Measurements from ENCODE around the gene ANKRD18B. TPM values are rescaled to one million over a fixed set of nuclear protein-coding genes. Genes with fewer than 3 reads are reported as not detected.
A peak's percentile ranks its signal among the peaks of the same experiment; 100 is the strongest.
"Not testable (repeated sequence)": the region's sequence is repeated elsewhere in the genome, so short reads cannot be mapped to it uniquely, and the experiment has no call there.

Gene ANKRD18B
- total and polyA plus RNA-seq, 7 experiments from 2014 or later = 0.17 to 1.2 (median 0.32) TPM; not detected in 4

DNA sequence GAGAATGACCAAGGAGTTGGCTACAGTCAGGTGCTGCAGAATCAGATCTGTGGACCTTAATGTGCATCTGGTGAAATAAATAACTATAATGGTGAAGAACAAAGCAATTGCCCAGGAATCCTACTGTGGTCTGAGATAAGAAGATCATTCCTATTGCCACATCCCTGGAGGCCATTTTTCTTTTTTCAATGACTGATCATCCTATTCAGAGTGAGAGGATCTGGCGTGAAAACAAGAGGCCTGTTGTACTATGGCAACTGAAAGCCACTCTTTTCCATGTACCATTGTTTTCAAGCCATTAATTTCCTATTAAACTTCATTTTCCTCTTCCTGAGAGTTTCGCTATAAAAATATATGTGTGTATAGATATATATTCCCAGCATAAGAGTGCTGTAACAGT is 11.5 kb upstream of the ANKRD18B start:
- H3K36me3 Mint-ChIP-seq; ATAC-seq; H3K36me3 ChIP-seq (ENCODE audit: control insufficient read depth in 2 of 3, insufficient read depth in 3 of 3, low read length in 3 of 3); H3K27ac Mint-ChIP-seq; H3K9me3 ChIP-seq (ENCODE audit: control insufficient read depth in 2 of 3, low read length in 3 of 3); H3K27ac ChIP-seq (ENCODE audit: low read depth, low read length); DNase-seq; H3K4me1 ChIP-seq (ENCODE audit: control insufficient read depth in 2 of 2, insufficient read depth in 2 of 2, low read length in 2 of 2); POLR2A ChIA-PET; H3K27me3 ChIP-seq (ENCODE audit: control insufficient read depth in 2 of 2, insufficient read depth in 2 of 2, low read length in 2 of 2); CTCF ChIA-PET; H3K4me3 ChIP-seq (ENCODE audit: low read length): not testable (repeated sequence)
- intact Hi-C loops (cut with micrococcal nuclease) = loop anchor here in 1 of 2 donors (5.0 kb wide), 1 partner anchor 95 kb away; no protein-coding TSS in a partner anchor
- Mint-ChIP-seq H3K4me1 (peaks cover 0 to 11% (median 6%) of the 10 kb centered on the region in 7 donors), H3K9me3 (peaks cover 0 to 17% (median 3%) of the 10 kb centered on the region in 11 donors), H3K4me3 (peak overlapping the region in 1 of 10 donors; percentile 0), H3K27me3 (peaks cover 0 to 16% (median 5%) of the 10 kb centered on the region in 5 donors)

GRCh38 chr9:33515342-33515995 is 8.6 kb upstream of the ANKRD18B start:
- H3K9me3 ChIP-seq (ENCODE audit: control insufficient read depth in 2 of 3, low read length in 3 of 3); H3K36me3 Mint-ChIP-seq; CTCF ChIA-PET; H3K27ac Mint-ChIP-seq; H3K27me3 ChIP-seq (ENCODE audit: control insufficient read depth in 2 of 2, insufficient read depth in 2 of 2, low read length in 2 of 2); H3K4me1 Mint-ChIP-seq; ATAC-seq; H3K4me1 ChIP-seq (ENCODE audit: control insufficient read depth in 2 of 2, insufficient read depth in 2 of 2, low read length in 2 of 2); H3K4me3 ChIP-seq (ENCODE audit: low read length); POLR2A ChIA-PET; intact Hi-C loops (cut with micrococcal nuclease); H3K4me3 Mint-ChIP-seq; H3K36me3 ChIP-seq (ENCODE audit: control insufficient read depth in 2 of 3, insufficient read depth in 3 of 3, low read length in 3 of 3); DNase-seq; H3K27ac ChIP-seq (ENCODE audit: low read depth, low read length): not testable (repeated sequence)
- peaks cover 0 to 17% (median 3%) of the 10 kb centered on the region in 11 donors for H3K9me3 Mint-ChIP-seq
- H3K27me3 Mint-ChIP-seq = peaks cover 0 to 28% (median 4%) of the 10 kb centered on the region in 5 donors

DNA sequence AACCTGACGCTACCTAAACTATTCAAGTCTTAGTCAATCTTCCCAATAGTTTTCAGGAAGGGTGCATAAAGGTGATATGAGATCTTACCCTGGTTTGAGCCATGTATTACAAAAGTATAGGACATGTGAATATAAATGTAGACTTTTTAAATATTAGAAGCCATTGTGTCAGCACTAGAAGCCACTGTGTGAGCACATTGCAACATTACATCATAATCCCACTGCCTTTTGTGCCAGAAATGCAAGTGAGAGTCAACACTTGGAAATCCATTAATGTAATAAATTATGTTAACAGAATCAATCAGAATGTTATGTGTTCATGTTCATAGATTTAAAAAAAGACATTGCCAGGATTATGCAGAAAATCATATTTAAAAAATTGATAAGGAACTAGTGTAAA is 7.7 kb upstream of the ANKRD18B start:
- H3K4me3 Mint-ChIP-seq; H3K9me3 ChIP-seq (ENCODE audit: control insufficient read depth in 2 of 3, low read length in 3 of 3); H3K27me3 ChIP-seq (ENCODE audit: control insufficient read depth in 2 of 2, insufficient read depth in 2 of 2, low read length in 2 of 2); H3K4me1 Mint-ChIP-seq; ATAC-seq; CTCF ChIA-PET; intact Hi-C loops (cut with micrococcal nuclease); H3K27ac ChIP-seq (ENCODE audit: low read depth, low read length); DNase-seq; POLR2A ChIA-PET; H3K36me3 ChIP-seq (ENCODE audit: control insufficient read depth in 2 of 3, insufficient read depth in 3 of 3, low read length in 3 of 3); H3K36me3 Mint-ChIP-seq; H3K4me1 ChIP-seq (ENCODE audit: control insufficient read depth in 2 of 2, insufficient read depth in 2 of 2, low read length in 2 of 2); H3K4me3 ChIP-seq (ENCODE audit: low read length); H3K27ac Mint-ChIP-seq: not testable (repeated sequence)
- Mint-ChIP-seq H3K27me3 (peaks cover 0 to 33% (median 8%) of the 10 kb centered on the region in 5 donors), H3K9me3 (peaks cover 0 to 17% (median 3%) of the 10 kb centered on the region in 11 donors)

- no peaks in the 10 kb centered on the region for H3K4me1 ChIP-seq (ENCODE audit: control insufficient read depth in 2 of 2, insufficient read depth in 2 of 2, low read length in 2 of 2)
- peaks cover 9 to 41% (median 16%) of the 10 kb centered on the region in 5 donors for H3K27me3 Mint-ChIP-seq
- DNase-seq = peak in 1 of 9 donors; percentile 22
- peaks cover 0 to 4% of the 10 kb centered on the region in 2 donors for H3K27me3 ChIP-seq (ENCODE audit: control insufficient read depth in 2 of 2, insufficient read depth in 2 of 2, low read length in 2 of 2)
- no peak overlapping the region for H3K4me3 ChIP-seq (ENCODE audit: low read length)
- peak; percentile 46 for ATAC-seq
- no peaks in the 10 kb centered on the region for H3K36me3 ChIP-seq (ENCODE audit: control insufficient read depth in 2 of 3, insufficient read depth in 3 of 3, low read length in 3 of 3)
- H3K27ac Mint-ChIP-seq = no peak overlapping the region
- POLR2A ChIA-PET = interaction anchor here (0.7 kb wide), 1 partner anchor 15 kb away, joined by 3 read pairs; no protein-coding TSS in a partner anchor
- peaks cover 0 to 4% (median 0%) of the 10 kb centered on the region in 5 donors for H3K36me3 Mint-ChIP-seq
- H3K9me3 ChIP-seq (ENCODE audit: control insufficient read depth in 2 of 3, low read length in 3 of 3) = no peaks in the 10 kb centered on the region
- intact Hi-C loops (cut with micrococcal nuclease) = loop anchor here (1.0 kb wide), 3 partner anchors 114 to 230 kb away; no protein-coding TSS in a partner anchor
- H3K27ac ChIP-seq (ENCODE audit: low read depth, low read length) = no peak overlapping the region
- H3K4me3 Mint-ChIP-seq = no peak overlapping the region
- peaks cover 0 to 17% (median 2%) of the 10 kb centered on the region in 11 donors for H3K9me3 Mint-ChIP-seq
- no peaks in the 10 kb centered on the region for H3K4me1 Mint-ChIP-seq
- CTCF ChIA-PET = interaction anchor here (0.6 to 1.2 kb wide), 4 partner anchors 20 to 144 kb away, joined by 3 to 5 read pairs (median 4); no protein-coding TSS in a partner anchor
Observed at GRCh38 chr9:33517373-33517772, 6.7 kb upstream of the ANKRD18B start.

DNA sequence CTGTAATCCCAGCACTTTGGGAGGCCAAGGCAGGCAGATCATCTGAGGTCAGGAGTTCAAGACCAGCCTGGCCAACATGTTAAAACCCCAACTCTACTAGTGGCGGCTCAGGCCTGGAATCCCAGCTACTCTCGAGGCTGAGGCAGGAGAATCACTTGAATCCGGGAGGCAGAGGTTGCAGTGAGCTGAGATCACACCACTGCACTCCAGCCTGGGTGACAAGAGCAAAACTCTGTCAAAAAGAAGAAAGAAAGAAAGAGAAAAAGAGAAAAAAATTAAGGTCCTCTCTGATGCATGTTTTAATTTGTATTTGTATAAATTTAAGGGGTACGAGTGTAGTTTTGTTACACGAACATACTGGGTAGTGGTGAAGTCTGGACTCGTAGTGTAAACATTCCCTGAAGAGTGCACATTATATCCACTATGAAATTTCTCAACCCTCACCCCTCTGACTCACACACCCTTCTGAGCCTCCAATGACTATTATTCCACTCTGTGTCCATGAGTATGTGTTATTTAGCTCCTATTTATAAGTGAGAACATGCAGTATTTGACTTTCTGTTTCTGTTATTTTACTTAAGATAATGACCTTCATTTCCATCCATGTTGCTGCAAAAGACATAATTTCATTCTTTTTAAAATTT is 6.0 kb upstream of the ANKRD18B start:
- H3K36me3 Mint-ChIP-seq; H3K9me3 ChIP-seq (ENCODE audit: control insufficient read depth in 2 of 3, low read length in 3 of 3); H3K27ac ChIP-seq (ENCODE audit: low read depth, low read length); H3K36me3 ChIP-seq (ENCODE audit: control insufficient read depth in 2 of 3, insufficient read depth in 3 of 3, low read length in 3 of 3); H3K4me1 Mint-ChIP-seq; H3K27ac Mint-ChIP-seq; H3K4me3 Mint-ChIP-seq; ATAC-seq; DNase-seq; H3K4me1 ChIP-seq (ENCODE audit: control insufficient read depth in 2 of 2, insufficient read depth in 2 of 2, low read length in 2 of 2); H3K4me3 ChIP-seq (ENCODE audit: low read length); POLR2A ChIA-PET; H3K27me3 ChIP-seq (ENCODE audit: control insufficient read depth in 2 of 2, insufficient read depth in 2 of 2, low read length in 2 of 2): not testable (repeated sequence)
- intact Hi-C loops (cut with micrococcal nuclease) = loop anchor here (1.0 kb wide), 3 partner anchors 115 to 231 kb away; no protein-coding TSS in a partner anchor
- CTCF ChIA-PET = interaction anchor here (0.6 to 1.2 kb wide), 5 partner anchors 20 to 145 kb away, joined by 3 to 5 read pairs (median 4); partner anchors contain the start of gene NOL6
- H3K27me3 Mint-ChIP-seq = peaks cover 16 to 43% (median 23%) of the 10 kb centered on the region in 5 donors
- peaks cover 0 to 17% (median 3%) of the 10 kb centered on the region in 11 donors for H3K9me3 Mint-ChIP-seq

- H3K4me3 ChIP-seq (ENCODE audit: low read length); H3K36me3 Mint-ChIP-seq; H3K4me3 Mint-ChIP-seq; H3K9me3 Mint-ChIP-seq; CTCF ChIA-PET; H3K27ac Mint-ChIP-seq; POLR2A ChIA-PET; H3K9me3 ChIP-seq (ENCODE audit: control insufficient read depth in 2 of 3, low read length in 3 of 3); H3K36me3 ChIP-seq (ENCODE audit: control insufficient read depth in 2 of 3, insufficient read depth in 3 of 3, low read length in 3 of 3); DNase-seq; intact Hi-C loops (cut with micrococcal nuclease); ATAC-seq; H3K4me1 ChIP-seq (ENCODE audit: control insufficient read depth in 2 of 2, insufficient read depth in 2 of 2, low read length in 2 of 2); H3K27ac ChIP-seq (ENCODE audit: low read depth, low read length); H3K27me3 ChIP-seq (ENCODE audit: control insufficient read depth in 2 of 2, insufficient read depth in 2 of 2, low read length in 2 of 2): not testable (repeated sequence)
- Mint-ChIP-seq H3K4me1 (peaks cover 4 to 14% (median 9%) of the 10 kb centered on the region in 7 donors), H3K27me3 (peaks cover 34 to 62% (median 43%) of the 10 kb centered on the region in 5 donors)
Observed at GRCh38 chr9:33521861-33522260, 2.2 kb upstream of the ANKRD18B start.
